PFSK-1 (cell line): ENCODE results near the gene KLHL26.

Experiments
- FOXP2 ChIP-seq: optimal IDR thresholded peaks from 2 replicates; pipeline ENCODE3; 2011; ENCODE audit warnings: borderline replicate concordance, control low read depth, inconsistent platforms; ENCODE audit not compliant: insufficient read depth; ENCODE audit errors: extremely low read length, extremely low read depth
- POLR2AphosphoS5 ChIP-seq: IDR thresholded peaks from 2 replicates; pipeline ENCODE4 v1.6.1; 2012; ENCODE audit warnings: low read depth, mild to moderate bottlenecking, control low read depth, low read length, moderate library complexity
- REST ChIP-seq, 2 experiments: IDR thresholded peaks; 2 replicates each; pipeline versions ENCODE4 v1.6.1 to v1.8.0; 2011 to 2012; ENCODE audit warnings: low read depth in 2 of 2, low read length in 2 of 2, control low read depth in 1 of 2, inconsistent platforms in 1 of 2, mild to moderate bottlenecking in 1 of 2, moderate library complexity in 1 of 2; ENCODE audit not compliant: insufficient read depth in 1 of 2
- SIN3A ChIP-seq: IDR thresholded peaks from 2 replicates; pipeline ENCODE4 v1.6.1; 2012; ENCODE audit warnings: mild to moderate bottlenecking, low read length, moderate library complexity, borderline replicate concordance; ENCODE audit not compliant: insufficient read depth
- TAF1 ChIP-seq: IDR thresholded peaks from 2 replicates; pipeline ENCODE4 v1.6.1; 2012; ENCODE audit warnings: low read length, control low read depth, borderline replicate concordance; ENCODE audit not compliant: insufficient read depth

The KLHL26 gene

GRCh38 chr19:18611327-18612050 is 25.3 kb upstream of the KLHL26 start:
- no peak for TF ChIP-seq TAF1
- TF ChIP-seq SIN3A: no peak
- no peak for TF ChIP-seq FOXP2
- TF ChIP-seq REST (IDR thresholded peaks at IDR 0.05; ENCODE audit: insufficient read depth in 1 of 2, low read depth in 2 of 2, low read length in 2 of 2): no peak
- no peak for TF ChIP-seq POLR2AphosphoS5

GRCh38 chr19:18612051-18612771 is 24.6 kb upstream of the KLHL26 start:
- TF ChIP-seq TAF1: no peak
- TF ChIP-seq POLR2AphosphoS5: no peak
- no peak for TF ChIP-seq FOXP2
- TF ChIP-seq REST (IDR thresholded peaks at IDR 0.05; ENCODE audit: insufficient read depth in 1 of 2, low read depth in 2 of 2, low read length in 2 of 2): no peak
- no peak for TF ChIP-seq SIN3A

- no peak for TF ChIP-seq FOXP2
- TF ChIP-seq REST (IDR thresholded peaks at IDR 0.05; ENCODE audit: insufficient read depth in 1 of 2, low read depth in 2 of 2, low read length in 2 of 2): no peak
- TF ChIP-seq SIN3A: no peak
- no peak for TF ChIP-seq POLR2AphosphoS5
- no peak for TF ChIP-seq TAF1
These were observed 23.8 kb upstream of the KLHL26 start, which contains the start of gene TMEM59L for GRCh38 chr19:18612772-18613588. Gene TMEM59L (plus strand): TSS chr19:18612870. CDS start chr19:18612959, 89 bp downstream.

GRCh38 chr19:18613589-18614234 is 23.1 kb upstream of the KLHL26 start:
- TF ChIP-seq SIN3A (no peak), FOXP2 (no peak), POLR2AphosphoS5 (no peak), TAF1 (no peak), REST (IDR thresholded peaks at IDR 0.05; ENCODE audit: insufficient read depth in 1 of 2, low read depth in 2 of 2, low read length in 2 of 2) (no peak)
